Measurements from ENCODE around the gene TUBGCP2.
A peak's percentile ranks its signal among the peaks of the same experiment; 100 is the strongest.

TUBGCP2 gene

GRCh38 chr10:133332936-133333699, 24.4 kb upstream of the TUBGCP2 start:
- TF ChIP-seq Cebpa-rat (IDR thresholded peaks at IDR 0.05), result no peak
- Histone ChIP-seq H4K20me1 (peaks cover 0 to 11% (median 0%) of the 10 kb centered on the region in 11 experiments; a peak in 8 of 22 replicates), H3K4me2 (no peak overlapping the region), H3K9me3 (replicated peaks in 1 of 11) (peaks cover 13 to 38% (median 36%) of the 10 kb centered on the region in 11 experiments; a peak in 21 of 22 replicates), H3K4me3 (no peak overlapping the region), H3K4me1 (peaks cover 10 to 31% (median 23%) of the 10 kb centered on the region in 10 experiments; a peak in 17 of 20 replicates), H3K36me3 (no peaks in the 10 kb centered on the region), H3K27me3 (peaks cover 60 to 93% (median 78%) of the 10 kb centered on the region in 11 experiments), H3K27ac (no peak overlapping the region), H3K9ac (no peak overlapping the region)

- Histone ChIP-seq H3K9ac (peak overlapping the region in 7 of 11 experiments; percentile 0 to 50 (median 30); a peak in 7 of 22 replicates), H4K20me1 (peaks cover 0 to 40% (median 10%) of the 10 kb centered on the region in 11 experiments; a peak in 11 of 22 replicates), H3K27me3 (peaks cover 60 to 93% (median 78%) of the 10 kb centered on the region in 11 experiments), H3K9me3 (replicated peaks in 1 of 11) (peaks cover 3 to 4% (median 3%) of the 10 kb centered on the region in 11 experiments; a peak in 21 of 22 replicates), H3K4me1 (peaks cover 8 to 26% (median 23%) of the 10 kb centered on the region in 10 experiments; a peak in 15 of 20 replicates), H3K4me2 (peak overlapping the region; percentile 46 to 82 (median 72)), H3K4me3 (peak overlapping the region in 4 of 10 experiments; percentile 15 to 37 (median 30); a peak in 5 of 20 replicates), H3K36me3 (no peaks in the 10 kb centered on the region), H3K27ac (no peak overlapping the region)
- no peak for TF ChIP-seq Cebpa-rat (IDR thresholded peaks at IDR 0.05)
Measured at GRCh38 chr10:133329491-133330202, 21.0 kb upstream of the TUBGCP2 start.

GRCh38 chr10:133328358-133329343, 20.0 kb upstream of the TUBGCP2 start:
- peaks cover 8 to 26% (median 23%) of the 10 kb centered on the region in 10 experiments; a peak in 15 of 20 replicates for H3K4me1 ChIP-seq
- peaks cover 0 to 40% (median 10%) of the 10 kb centered on the region in 11 experiments; a peak in 11 of 22 replicates for H4K20me1 ChIP-seq
- TF ChIP-seq Cebpa-rat (IDR thresholded peaks at IDR 0.05), result no peak
- H3K9me3 ChIP-seq (replicated peaks in 1 of 11), result no peaks in the 10 kb centered on the region
- peaks cover 56 to 85% (median 73%) of the 10 kb centered on the region in 11 experiments for H3K27me3 ChIP-seq
- no peak overlapping the region for H3K4me2 ChIP-seq
- no peak overlapping the region for H3K4me3 ChIP-seq
- H3K9ac ChIP-seq, result no peak overlapping the region
- H3K36me3 ChIP-seq, result no peaks in the 10 kb centered on the region
- no peak overlapping the region for H3K27ac ChIP-seq

- H3K36me3 ChIP-seq, result no peaks in the 10 kb centered on the region
Measured at GRCh38 chr10:133327651-133328357, 19.1 kb upstream of the TUBGCP2 start.

GRCh38 chr10:133326745-133327650, 18.3 kb upstream of the TUBGCP2 start:
- no peak for TF ChIP-seq Cebpa-rat (IDR thresholded peaks at IDR 0.05)
- no peak overlapping the region for H3K4me3 ChIP-seq
- peak overlapping the region in 6 of 11 experiments; percentile 8 to 38 (median 18); a peak in 5 of 22 replicates for H3K4me2 ChIP-seq
- H3K27ac ChIP-seq, result no peak overlapping the region
- H3K4me1 ChIP-seq, result peaks cover 8 to 30% (median 23%) of the 10 kb centered on the region in 10 experiments; a peak in 16 of 20 replicates
- H3K9me3 ChIP-seq (replicated peaks in 1 of 11), result no peaks in the 10 kb centered on the region
- no peaks in the 10 kb centered on the region for H3K36me3 ChIP-seq
- peaks cover 0 to 40% (median 10%) of the 10 kb centered on the region in 11 experiments; a peak in 11 of 22 replicates for H4K20me1 ChIP-seq
- peaks cover 49 to 69% (median 59%) of the 10 kb centered on the region in 11 experiments for H3K27me3 ChIP-seq
- H3K9ac ChIP-seq, result 0 out of 22 replicates have a peak overlapping the region, but pooled peaks of 1 of the 11 experiments have one; percentile 23

More at GRCh38 chr10:133327651-133328357, 19.1 kb upstream of the TUBGCP2 start:
- Histone ChIP-seq H3K4me3 (no peak overlapping the region), H3K9me3 (replicated peaks in 1 of 11) (no peaks in the 10 kb centered on the region), H3K27me3 (peaks cover 53 to 77% (median 67%) of the 10 kb centered on the region in 11 experiments), H4K20me1 (peaks cover 0 to 40% (median 10%) of the 10 kb centered on the region in 11 experiments; a peak in 11 of 22 replicates), H3K4me1 (peaks cover 8 to 29% (median 23%) of the 10 kb centered on the region in 10 experiments; a peak in 16 of 20 replicates), H3K4me2 (0 out of 22 replicates have a peak overlapping the region, but pooled peaks of 2 of the 11 experiments have one; percentile 36 to 38), H3K9ac (0 out of 22 replicates have a peak overlapping the region, but pooled peaks of 1 of the 11 experiments have one; percentile 23), H3K27ac (no peak overlapping the region)
- no peak for TF ChIP-seq Cebpa-rat (IDR thresholded peaks at IDR 0.05)

GRCh38 chr10:133326223-133326551, 17.5 kb upstream of the TUBGCP2 start:
- Histone ChIP-seq H3K9ac (no peak overlapping the region), H3K27ac (no peak overlapping the region), H3K4me3 (no peak overlapping the region), H3K9me3 (replicated peaks in 1 of 11) (peaks cover 0 to 4% (median 3%) of the 10 kb centered on the region in 11 experiments; a peak in 18 of 22 replicates), H3K27me3 (peaks cover 49 to 61% (median 54%) of the 10 kb centered on the region in 11 experiments), H4K20me1 (peaks cover 0 to 40% (median 10%) of the 10 kb centered on the region in 11 experiments; a peak in 11 of 22 replicates), H3K4me2 (no peak overlapping the region), H3K36me3 (no peaks in the 10 kb centered on the region), H3K4me1 (peaks cover 8 to 30% (median 23%) of the 10 kb centered on the region in 10 experiments; a peak in 16 of 20 replicates)
- no peak for TF ChIP-seq Cebpa-rat (IDR thresholded peaks at IDR 0.05)

Data from BLaER1 treated with 17β-estradiol and CSF1 and Interleukin-3, amounts not matched to agents 10 nM and 100 nM (cell line).